Measurements from ENCODE around the gene ADAMTS2. TPM values are rescaled to one million over a fixed set of nuclear protein-coding genes. Genes with fewer than 3 reads are reported as not detected.

Gene ADAMTS2
- total and polyA plus RNA-seq, 2 of the 4 experiments (the other 2 are of a cell fraction), result 19.0 to 58.8 TPM

- intact Hi-C loops (cut with micrococcal nuclease) (no loop called here), in situ Hi-C loops (cut with MboI; ENCODE audit: low sequenced_read_pairs) (no loop called here)
- WGBS, 2 experiments (ENCODE audit: extremely low coverage in 2 of 2, insufficient read length in 1 of 2), result 91% methylated on average over 10 of the region's 22 CpGs; no CpG with 5 or more reads in 1 of the 2 experiments
Measured at GRCh38 chr5:179296150-179296821, 49.0 kb downstream of the ADAMTS2 start.

More at GRCh38 chr5:179296150-179296821, 49.0 kb downstream of the ADAMTS2 start:
- Histone ChIP-seq H2BK15ac (ENCODE audit: low read depth, low read length) (no peak overlapping the region), H3K79me1 (ENCODE audit: low read depth in 1 of 2, low read length in 2 of 2) (peaks cover 19 to 80% of the 10 kb centered on the region in 2 experiments), H2AK5ac (ENCODE audit: low read depth, low read length) (no peak overlapping the region), H3K9me1 (ENCODE audit: insufficient read depth, low read length) (peaks cover 2% of the 10 kb centered on the region; the same call in 1 of the 2 replicates), H4K8ac (ENCODE audit: low read depth in 2 of 2, low read length in 2 of 2) (no peak overlapping the region), H3K9ac (ENCODE audit: low read depth, low read length) (no peak overlapping the region), H3K23ac (ENCODE audit: low read depth, low read length) (no peak overlapping the region), H2AK9ac (replicated peaks; ENCODE audit: low read depth, low read length, poor library complexity) (no peak overlapping the region), H3K27ac (ENCODE audit: insufficient read depth, low read length) (no peak overlapping the region), H3K36me3 (ENCODE audit: control insufficient read depth, insufficient read depth, low read length) (no peaks in the 10 kb centered on the region), H3K14ac (replicated peaks; ENCODE audit: low read depth, low read length) (no peak overlapping the region), H3K4ac (ENCODE audit: low read depth, low read length) (no peak overlapping the region), H2BK20ac (ENCODE audit: low read depth, low read length) (no peak overlapping the region), H3K4me2 (ENCODE audit: low read depth, low read length) (no peak overlapping the region), H4K5ac (ENCODE audit: low read depth, low read length) (no peak overlapping the region), H2AFZ (replicated peaks; ENCODE audit: low read length, poor library complexity) (peak overlapping the region; percentile 46), H3K18ac (ENCODE audit: low read depth, low read length) (no peak overlapping the region), H3K56ac (ENCODE audit: extremely low read depth, insufficient read depth, low read length) (no peak overlapping the region), H3K4me1 (ENCODE audit: control insufficient read depth, insufficient read depth, low read length) (peaks cover 13% of the 10 kb centered on the region), H4K91ac (ENCODE audit: insufficient read depth, low read depth, low read length) (no peak overlapping the region), H3K4me3 (ENCODE audit: insufficient read depth, low read depth, low read length) (no peak overlapping the region), H3K9me3 (ENCODE audit: control insufficient read depth, insufficient read depth, low read length) (no peaks in the 10 kb centered on the region), H2BK5ac (ENCODE audit: low read depth, low read length, poor library complexity, severe bottlenecking) (no peak overlapping the region), H3K27me3 (ENCODE audit: control insufficient read depth, insufficient read depth, low read length) (no peaks in the 10 kb centered on the region), H4K20me1 (ENCODE audit: insufficient read depth, low read length) (peaks cover 6% of the 10 kb centered on the region), H2BK120ac (ENCODE audit: low read depth, low read length) (no peak overlapping the region)
- BruUV-seq (replicated peaks), result no TSS peak
- dilution Hi-C loops (cut with HindIII; ENCODE audit: low sequenced_read_pairs, unreplicated experiment), result no loop called here
- DNase-seq (no peak), ATAC-seq (ENCODE audit: low read depth) (no peak)
- ChIA-PET POLR2A (ENCODE audit: unreplicated experiment) (no interaction called here), CTCF (no interaction called here)
- no peak for TF ChIP-seq CEBPB (IDR thresholded peaks at IDR 0.05; ENCODE audit: low read depth, low read length)
- no peak for TF ChIP-seq MXI1 (IDR thresholded peaks at IDR 0.05; ENCODE audit: borderline replicate concordance, low read depth, low read length)
- TF ChIP-seq ELK1 (IDR thresholded peaks at IDR 0.05; ENCODE audit: borderline replicate concordance, low read depth, low read length), result no peak
- TF ChIP-seq MAZ (IDR thresholded peaks at IDR 0.05; ENCODE audit: borderline replicate concordance, low read depth, low read length), result no peak
- TF ChIP-seq SMC3 (IDR thresholded peaks at IDR 0.05; ENCODE audit: low read depth, low read length), result no peak
- no peak for TF ChIP-seq FOS (IDR thresholded peaks at IDR 0.05; ENCODE audit: low read depth, low read length)
- TF ChIP-seq RAD21 (IDR thresholded peaks at IDR 0.05; ENCODE audit: low read length), result no peak
